Mesodermal cell (in vitro differentiated cells): ENCODE measurements around the gene ABL2.
"Not testable (repeated sequence)": the region's sequence is repeated elsewhere in the genome, so short reads cannot be mapped to it uniquely, and the experiment has no call there.

ENCODE experiments used
- H3K27ac ChIP-seq: 2 replicates; pipeline ENCODE4 v1.7.0; 2013; ENCODE audit warnings: mild to moderate bottlenecking, low read depth, low read length, moderate library complexity; ENCODE audit not compliant: severe bottlenecking
- H3K36me3 ChIP-seq: 2 replicates; pipeline ENCODE4 v1.7.1; 2013; ENCODE audit warnings: mild to moderate bottlenecking, low read length, moderate library complexity; ENCODE audit not compliant: control insufficient read depth, insufficient read depth
- H3K4me1 ChIP-seq: one replicate; pipeline ENCODE4 v1.7.1; 2013; ENCODE audit warnings: mild to moderate bottlenecking, low read length; ENCODE audit not compliant: insufficient read depth, control insufficient read depth, poor library complexity, severe bottlenecking
- H3K4me3 ChIP-seq: 2 replicates; pipeline ENCODE4 v1.7.0; 2013; ENCODE audit warnings: low read length, control low read depth, mild to moderate bottlenecking; ENCODE audit not compliant: insufficient read depth, poor library complexity, severe bottlenecking; ENCODE audit errors: extremely low read depth
- H3K9me3 ChIP-seq: 2 replicates; pipeline ENCODE4 v1.7.1; 2013; ENCODE audit warnings: mild to moderate bottlenecking, low read length, moderate library complexity; ENCODE audit not compliant: control insufficient read depth
- WGBS, 2 experiments: methylation state at CpG; one replicate each; pipeline ENCODE4 v1.1.5; 2013; ENCODE audit warnings: missing lambda C conversion rate in 2 of 2; ENCODE audit not compliant: insufficient coverage in 2 of 2; 5-methylcytosine and 5-hydroxymethylcytosine counted together

The ABL2 gene

DNA sequence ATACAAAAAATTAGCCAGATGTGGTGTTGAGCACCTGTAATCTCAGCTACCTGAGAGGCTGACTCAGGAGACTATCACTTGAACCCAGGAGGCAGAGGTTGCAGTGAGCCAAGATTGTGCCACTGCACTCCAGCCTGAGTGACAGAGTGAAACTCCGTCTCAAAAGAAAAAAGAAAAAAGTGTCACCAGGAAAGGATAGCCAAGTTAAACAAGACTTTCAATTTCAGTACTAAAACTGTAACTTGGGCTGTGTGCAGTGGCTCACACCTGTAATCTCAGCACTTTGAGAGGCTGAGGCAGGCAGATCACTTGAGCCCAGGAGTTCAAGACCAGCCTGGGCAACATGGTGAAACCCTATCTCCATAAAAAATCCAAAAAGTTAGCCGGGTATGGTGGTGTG lies 15.9 kb upstream of the ABL2 start:
- H3K27ac ChIP-seq, H3K9me3 ChIP-seq, H3K4me1 ChIP-seq, H3K36me3 ChIP-seq, H3K4me3 ChIP-seq: not testable (repeated sequence)
- 83 to 100% methylated on average over 1 of the region's 2 CpGs for WGBS, 2 experiments

GRCh38 chr1:179241530-179242097 lies 12.1 kb upstream of the ABL2 start:
- 81 to 85% methylated on average over 3 to 4 of the region's 5 CpGs for WGBS, 2 experiments
- Histone ChIP-seq H3K9me3 (no peaks in the 10 kb centered on the region), H3K36me3 (no peaks in the 10 kb centered on the region), H3K4me1 (no peaks in the 10 kb centered on the region), H3K27ac (no peak overlapping the region), H3K4me3 (no peak overlapping the region)

DNA sequence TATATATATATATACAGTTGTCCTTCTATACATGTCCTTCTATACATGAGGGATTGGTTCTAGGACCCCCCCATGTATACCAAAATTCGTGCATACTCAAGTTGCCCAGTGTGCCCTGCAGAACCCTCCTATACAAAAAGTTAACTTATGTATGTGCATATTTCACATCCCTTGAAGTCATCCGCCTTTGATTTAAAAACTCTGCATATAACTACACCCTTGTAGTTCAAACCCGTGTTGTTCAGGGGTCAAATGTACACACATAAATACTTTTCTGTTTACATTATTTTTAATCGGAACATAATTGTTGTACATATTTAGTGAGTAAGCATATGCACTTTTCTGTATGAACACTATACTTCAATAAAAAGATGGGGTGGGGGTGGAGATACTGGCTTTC lies 7.7 kb upstream of the ABL2 start:
- Histone ChIP-seq H3K9me3 (no peaks in the 10 kb centered on the region), H3K4me1 (peaks cover 10% of the 10 kb centered on the region), H3K36me3 (no peaks in the 10 kb centered on the region), H3K27ac (no peak overlapping the region), H3K4me3 (no peak overlapping the region)
- 80% methylated on average over 2 of the region's 4 CpGs; no CpG with 5 or more reads in 1 of the 2 experiments for WGBS, 2 experiments

DNA sequence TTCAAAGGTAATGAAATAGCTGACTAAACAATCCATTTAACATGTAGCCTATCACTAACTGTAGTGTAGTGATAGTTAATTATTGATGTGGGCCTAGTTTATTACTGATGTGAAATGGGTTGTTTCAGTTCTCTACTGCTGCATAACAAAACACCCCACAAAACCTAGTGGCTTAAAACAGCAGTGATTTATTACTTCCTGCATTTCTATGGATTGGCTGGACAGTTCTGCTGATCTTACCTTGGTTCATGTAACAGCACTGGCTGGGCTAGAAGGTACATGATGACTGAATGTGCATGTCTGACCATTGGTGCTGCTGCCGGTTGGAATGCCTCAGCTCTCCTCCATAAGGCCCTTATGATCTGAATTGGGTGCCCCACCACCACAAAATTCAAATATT lies 5.4 kb upstream of the ABL2 start:
- H3K4me1 ChIP-seq, result peaks cover 20% of the 10 kb centered on the region
- no peak overlapping the region for H3K27ac ChIP-seq
- no peaks in the 10 kb centered on the region for H3K9me3 ChIP-seq
- WGBS, 2 experiments, result no CpG with 5 or more reads among the region's 1 CpG
- no peaks in the 10 kb centered on the region for H3K36me3 ChIP-seq
- no peak overlapping the region for H3K4me3 ChIP-seq

- WGBS, 2 experiments, result 88 to 96% methylated on average over 3 to 4 of the region's 4 CpGs
- Histone ChIP-seq H3K4me1 (peaks cover 20% of the 10 kb centered on the region), H3K27ac (peak overlapping the region; percentile 23), H3K4me3 (no peak overlapping the region), H3K9me3 (no peaks in the 10 kb centered on the region), H3K36me3 (peaks cover 9% of the 10 kb centered on the region)
These were observed 2.4 kb upstream of the ABL2 start for GRCh38 chr1:179231923-179232322.

DNA sequence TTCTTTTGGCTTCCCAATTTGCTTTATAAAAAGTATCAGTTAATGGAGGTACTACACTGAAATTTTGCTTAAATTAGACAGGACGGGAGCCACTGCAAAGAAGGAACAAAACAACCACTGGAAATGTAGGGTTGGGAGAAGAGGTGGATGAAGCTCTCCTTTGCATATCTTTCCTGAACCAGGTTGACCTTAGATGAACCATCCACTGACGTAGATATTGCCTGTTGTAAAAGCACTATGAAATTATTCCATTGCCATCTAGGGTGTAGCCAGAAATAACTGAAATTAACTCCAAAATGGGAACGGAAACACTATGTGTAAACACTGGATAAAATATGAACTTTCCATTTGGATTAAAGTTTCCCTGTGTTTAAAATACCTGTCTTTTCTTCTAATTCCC lies 1.2 kb upstream of the ABL2 start:
- H3K4me3 ChIP-seq, result no peak overlapping the region
- H3K4me1 ChIP-seq, result peaks cover 20% of the 10 kb centered on the region
- WGBS, 2 experiments, result 100% methylated on average over 2 of the region's 3 CpGs; no CpG with 5 or more reads in 1 of the 2 experiments

DNA sequence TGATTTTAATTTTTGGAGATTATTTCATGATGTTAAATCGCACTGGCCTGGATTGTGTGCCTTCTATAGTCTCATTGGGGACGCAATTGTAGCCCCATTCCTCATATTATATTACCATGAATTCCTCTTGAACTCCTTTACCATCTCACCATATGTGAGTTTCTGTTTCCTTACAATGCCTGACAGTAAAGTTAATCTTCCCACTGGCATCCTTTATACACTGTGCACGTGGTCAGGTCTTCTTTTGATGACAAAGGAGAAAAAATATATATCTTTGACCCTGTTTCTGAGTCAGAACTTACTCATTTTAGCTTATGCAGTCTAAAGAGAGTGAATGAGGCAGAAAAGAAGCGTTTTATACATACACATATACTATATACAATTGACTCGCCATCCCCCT lies 774 bp upstream of the ABL2 start:
- WGBS, 2 experiments, result 40 to 73% methylated on average over 1 to 2 of the region's 5 CpGs
- Histone ChIP-seq H3K4me3 (peak overlapping the region; percentile 88), H3K9me3 (no peaks in the 10 kb centered on the region), H3K4me1 (peaks cover 20% of the 10 kb centered on the region), H3K36me3 (peaks cover 16% of the 10 kb centered on the region), H3K27ac (no peak overlapping the region)

More for the DNA sequence above, 1.2 kb upstream of the ABL2 start:
- no peak overlapping the region for H3K27ac ChIP-seq
- no peaks in the 10 kb centered on the region for H3K9me3 ChIP-seq
- peaks cover 16% of the 10 kb centered on the region for H3K36me3 ChIP-seq

DNA sequence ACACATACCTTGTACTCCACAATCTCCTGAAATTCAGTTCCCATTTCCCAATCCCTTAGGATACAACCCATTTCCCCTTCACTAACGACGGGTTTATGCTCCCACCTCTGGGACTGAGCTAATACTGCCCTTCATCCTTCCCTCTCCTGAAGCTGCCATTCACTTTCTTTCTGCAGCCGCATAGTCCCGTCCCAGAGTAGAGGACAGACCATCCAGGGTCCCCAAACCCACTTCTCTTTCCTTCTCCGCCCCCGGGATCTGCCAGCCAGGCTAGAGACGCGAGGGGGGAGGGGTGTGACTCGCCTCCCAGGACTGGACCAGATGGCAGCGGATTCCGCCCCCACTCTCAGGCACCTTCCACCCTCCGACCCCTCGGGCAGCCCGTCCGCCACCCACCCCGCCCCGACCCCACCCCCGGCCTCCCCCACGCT lies 679 bp downstream of the ABL2 start:
- 2 to 7% methylated on average over 2 to 4 of the region's 19 CpGs for WGBS, 2 experiments
- no peak overlapping the region for H3K27ac ChIP-seq

GRCh38 chr1:179226738-179227137 lies 2.7 kb downstream of the ABL2 start:
- no peaks in the 10 kb centered on the region for H3K9me3 ChIP-seq
- no peak overlapping the region for H3K4me3 ChIP-seq
- peaks cover 43% of the 10 kb centered on the region for H3K36me3 ChIP-seq
- H3K27ac ChIP-seq, result no peak overlapping the region
- peaks cover 7% of the 10 kb centered on the region for H3K4me1 ChIP-seq

More for the DNA sequence above, 679 bp downstream of the ABL2 start:
- Histone ChIP-seq H3K36me3 (peaks cover 27% of the 10 kb centered on the region), H3K9me3 (no peaks in the 10 kb centered on the region), H3K4me1 (peaks cover 15% of the 10 kb centered on the region), H3K4me3 (peak overlapping the region; percentile 88)

GRCh38 chr1:179224466-179224865 lies 5.0 kb downstream of the ABL2 start:
- H3K36me3 ChIP-seq, result peaks cover 56% of the 10 kb centered on the region
- H3K9me3 ChIP-seq, H3K27ac ChIP-seq, H3K4me3 ChIP-seq, H3K4me1 ChIP-seq: not testable (repeated sequence)
- WGBS, 2 experiments, result 89 to 96% methylated on average over 7 to 8 of the region's 8 CpGs

DNA sequence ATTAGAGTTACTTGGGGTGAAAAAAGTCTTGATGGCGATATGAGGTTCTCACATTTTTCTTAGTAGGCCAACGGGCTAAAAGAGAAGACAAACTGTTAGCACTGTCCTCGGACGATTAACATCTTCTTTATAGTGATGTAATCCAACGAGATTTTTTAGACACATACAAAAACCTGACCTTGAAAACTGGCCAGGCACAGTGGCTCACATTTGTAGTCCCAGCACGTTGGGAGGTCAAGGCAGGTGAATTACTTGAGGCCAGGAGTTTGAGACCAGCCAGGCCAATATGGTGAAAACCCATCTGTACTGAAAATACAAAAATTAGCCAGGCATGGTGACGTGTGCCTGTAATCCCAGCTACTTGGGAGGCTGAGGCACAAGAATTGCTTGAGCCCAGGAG lies 8.4 kb downstream of the ABL2 start:
- WGBS, 2 experiments, result 97 to 98% methylated on average over 3 to 6 of the region's 7 CpGs
- not testable (repeated sequence) for H3K4me1 ChIP-seq, H3K9me3 ChIP-seq, H3K4me3 ChIP-seq, H3K27ac ChIP-seq
- H3K36me3 ChIP-seq, result peaks cover 64% of the 10 kb centered on the region
